Measurements from ENCODE around the gene CYTH1.

DNA sequence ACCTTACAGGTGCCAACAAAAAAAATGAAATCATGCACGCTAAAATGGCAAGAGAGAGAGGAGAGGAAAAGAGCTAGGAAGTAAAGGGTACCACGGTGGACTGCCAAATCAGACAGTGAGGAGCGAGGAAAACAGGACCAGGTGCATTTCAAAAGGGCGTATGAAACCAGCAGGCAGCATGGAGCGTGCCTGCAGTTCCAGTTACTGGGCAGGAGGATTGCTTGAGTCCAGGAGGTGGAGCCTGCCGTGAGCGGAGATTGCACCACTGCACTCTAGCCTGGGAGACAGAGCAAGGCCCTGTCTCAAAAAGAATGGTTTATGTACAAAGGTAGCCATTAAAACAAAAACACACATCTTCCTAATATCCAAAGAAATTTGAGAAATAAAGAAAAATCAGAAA, 42.2 kb upstream of the CYTH1 start:
- TF ChIP-seq POLR2A (IDR thresholded peaks at IDR 0.05) = no peak
- TF ChIP-seq CTCF (IDR thresholded peaks at IDR 0.05 in 8 of 11, conservative IDR thresholded peaks at IDR 0.05 in 3 of 11) = no peak

Data from spleen (tissue), 7 donors.